Measurements from ENCODE around the gene ABCD3.
"Not testable (repeated sequence)": the region's sequence is repeated elsewhere in the genome, so short reads cannot be mapped to it uniquely, and the experiment has no call there.

The ABCD3 gene

GRCh38 chr1:94417978-94418663 lies at the start of gene ABCD3:
ABCD3 (plus strand) TSS chr1:94418389; CDS start chr1:94418479, 90 bp downstream.
- DNase-seq, result peak; percentile 96

DNA sequence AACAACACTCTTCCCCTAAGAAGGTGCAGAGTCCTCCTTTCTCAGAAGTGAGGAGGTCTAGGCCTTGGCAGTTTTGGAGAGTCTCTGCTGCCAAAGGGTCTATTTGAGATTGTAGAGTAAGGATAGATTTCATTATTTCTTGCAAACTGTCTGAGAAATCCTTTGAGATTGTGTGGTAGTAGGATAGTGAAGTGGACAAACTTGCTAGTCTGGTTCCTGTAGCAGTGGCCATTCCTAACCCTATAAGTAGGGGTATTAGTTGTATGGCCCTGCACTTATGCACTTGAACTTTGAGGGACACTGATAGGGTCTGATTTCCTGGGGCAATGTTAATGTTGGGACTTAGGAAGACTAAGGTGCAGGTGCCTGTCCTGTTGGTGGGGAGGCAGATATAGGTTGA lies 45.4 kb upstream of the ABCD3 start:
- not testable (repeated sequence) for DNase-seq

- not testable (repeated sequence) for DNase-seq
Measured at GRCh38 chr1:94373311-94373710, 44.9 kb upstream of the ABCD3 start.

DNA sequence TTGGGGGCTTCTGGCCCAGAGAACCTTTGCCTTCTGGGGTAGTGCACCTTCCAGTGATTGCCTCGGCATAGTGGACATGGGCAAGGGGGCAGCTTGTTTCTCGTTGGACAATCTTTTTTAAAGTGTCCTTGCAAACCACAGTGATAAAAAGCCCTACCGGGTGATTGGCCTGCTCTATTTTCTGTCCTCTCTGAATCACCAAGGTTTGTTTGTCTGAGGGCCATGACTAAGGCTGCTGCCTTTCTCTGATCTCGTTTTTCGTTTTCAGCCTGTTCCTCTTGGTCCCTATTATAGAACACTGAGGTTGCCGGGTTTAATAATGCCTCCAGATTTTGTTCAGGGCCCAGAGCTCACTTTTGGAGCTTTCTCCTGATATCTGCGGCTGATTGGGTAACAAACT lies 42.5 kb upstream of the ABCD3 start:
- not testable (repeated sequence) for DNase-seq

- DNase-seq, result not testable (repeated sequence)
Measured at GRCh38 chr1:94378493-94378892, 39.7 kb upstream of the ABCD3 start.

GRCh38 chr1:94379615-94380014 lies 38.6 kb upstream of the ABCD3 start:
- no peak for DNase-seq

DNA sequence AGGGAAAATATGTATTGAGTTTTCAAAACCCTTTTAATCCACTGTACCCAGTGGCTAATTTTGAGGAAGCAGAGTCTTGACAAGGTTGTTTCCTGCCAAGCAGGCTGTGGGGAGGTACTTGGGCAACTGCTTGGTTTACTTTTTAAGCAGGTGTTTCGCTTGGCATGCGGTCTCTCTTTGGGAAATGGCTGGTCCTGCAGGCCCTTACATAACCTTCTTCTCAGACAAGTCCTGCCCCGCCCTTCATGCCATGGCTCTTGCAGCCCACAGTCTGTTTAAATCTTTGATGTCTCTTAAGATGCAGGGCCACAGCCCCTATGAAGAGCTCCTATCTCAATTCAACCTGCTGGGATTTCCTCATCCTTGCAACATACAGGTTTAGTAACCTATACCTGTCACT lies 36.0 kb upstream of the ABCD3 start:
- no peak for DNase-seq

DNA sequence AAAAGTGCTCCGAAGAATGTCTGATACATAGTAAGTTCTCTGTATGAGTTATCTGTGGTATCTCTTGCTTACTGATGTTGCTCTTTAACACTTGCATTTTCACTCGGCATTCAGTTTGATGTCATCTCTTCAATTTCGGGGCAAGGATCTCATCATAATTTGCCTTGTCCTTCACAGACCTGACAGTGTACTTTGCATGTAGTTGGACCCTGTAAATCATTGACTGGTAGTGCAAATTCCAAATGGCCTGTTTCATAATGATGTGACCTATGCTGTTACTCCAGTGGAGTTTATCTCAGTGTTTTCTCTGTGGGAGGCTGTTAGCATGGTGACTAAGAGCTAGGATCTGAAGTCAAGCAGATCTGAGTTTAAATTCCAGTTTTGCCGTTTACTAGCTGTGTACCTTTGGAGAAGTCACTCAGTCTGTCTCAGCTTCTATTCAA lies 34.2 kb upstream of the ABCD3 start:
- no peak for DNase-seq

GRCh38 chr1:94384485-94385265 lies 33.5 kb upstream of the ABCD3 start:
- no peak for DNase-seq

- no peak for DNase-seq
Measured at GRCh38 chr1:94385308-94385929, 32.8 kb upstream of the ABCD3 start.

DNA sequence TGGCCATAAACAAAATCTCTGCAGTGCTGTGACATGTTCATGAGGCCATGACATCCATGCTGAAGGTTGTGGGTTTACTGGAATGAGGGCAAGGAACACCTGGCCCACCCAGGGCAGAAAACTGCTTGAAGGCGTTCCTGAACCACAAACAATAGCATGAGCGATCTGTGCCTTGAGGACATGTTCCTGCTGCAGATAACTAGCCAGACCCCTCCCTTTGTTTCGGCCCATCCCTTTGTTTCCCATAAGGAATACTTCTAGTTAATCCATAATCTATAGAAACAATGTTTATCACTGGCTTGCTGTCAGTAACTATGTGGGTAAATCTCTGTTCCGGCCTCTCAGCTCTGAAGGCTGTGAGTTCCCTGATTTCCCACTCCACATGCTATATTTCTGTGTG lies 28.9 kb upstream of the ABCD3 start:
- no peak for DNase-seq

DNA sequence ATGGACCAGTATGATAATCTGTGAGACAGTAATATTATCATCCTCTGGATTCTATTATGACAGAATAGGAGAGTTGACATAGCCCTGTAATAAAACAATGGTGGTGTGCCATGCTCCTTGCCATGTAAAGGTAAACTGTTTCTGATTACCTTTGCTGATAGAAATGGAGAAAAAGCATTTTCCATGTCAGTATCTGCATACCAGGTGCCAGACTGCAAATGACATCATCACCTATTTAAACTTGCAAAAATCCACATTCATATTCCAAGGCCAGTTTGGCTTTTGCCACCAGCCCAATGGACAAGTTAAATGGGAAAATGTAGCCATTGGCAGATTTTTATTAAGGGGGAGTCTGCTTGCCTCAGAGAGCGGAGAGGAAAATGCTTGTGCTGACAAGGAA lies 23.9 kb upstream of the ABCD3 start:
- DNase-seq, result no peak

GRCh38 chr1:94395231-94395630 lies 23.0 kb upstream of the ABCD3 start:
- DNase-seq, result no peak

GRCh38 chr1:94395748-94396309 lies 22.4 kb upstream of the ABCD3 start:
- DNase-seq, result no peak

GRCh38 chr1:94396356-94397010 lies 21.7 kb upstream of the ABCD3 start:
- peak; percentile 22 for DNase-seq

- no peak for DNase-seq
Measured at GRCh38 chr1:94398356-94398755, 19.8 kb upstream of the ABCD3 start.

GRCh38 chr1:94399453-94399852 lies 18.7 kb upstream of the ABCD3 start:
- DNase-seq, result no peak

DNA sequence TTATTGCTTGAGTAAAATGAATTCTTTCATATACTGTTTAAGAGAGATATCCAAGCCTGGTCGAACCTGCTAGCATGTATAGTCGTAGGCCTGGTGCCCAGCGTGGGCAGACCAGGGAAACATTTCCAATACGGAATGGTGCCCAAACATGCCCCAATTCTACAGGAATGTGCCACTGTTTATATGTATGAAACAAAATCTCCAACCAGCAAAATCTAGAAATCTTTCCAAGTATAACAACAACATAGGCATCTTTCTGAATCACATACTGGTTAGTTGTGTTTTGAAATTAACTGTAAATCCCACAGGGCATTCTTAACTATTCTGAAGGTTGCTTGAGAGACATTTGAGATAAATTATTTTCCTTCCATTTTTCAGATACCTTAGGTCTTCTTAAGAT lies 17.0 kb upstream of the ABCD3 start:
- DNase-seq, result no peak

GRCh38 chr1:94406446-94406845 lies 11.7 kb upstream of the ABCD3 start:
- DNase-seq, result no peak

GRCh38 chr1:94408104-94408830 lies 9.9 kb upstream of the ABCD3 start:
- DNase-seq, result no peak

DNA sequence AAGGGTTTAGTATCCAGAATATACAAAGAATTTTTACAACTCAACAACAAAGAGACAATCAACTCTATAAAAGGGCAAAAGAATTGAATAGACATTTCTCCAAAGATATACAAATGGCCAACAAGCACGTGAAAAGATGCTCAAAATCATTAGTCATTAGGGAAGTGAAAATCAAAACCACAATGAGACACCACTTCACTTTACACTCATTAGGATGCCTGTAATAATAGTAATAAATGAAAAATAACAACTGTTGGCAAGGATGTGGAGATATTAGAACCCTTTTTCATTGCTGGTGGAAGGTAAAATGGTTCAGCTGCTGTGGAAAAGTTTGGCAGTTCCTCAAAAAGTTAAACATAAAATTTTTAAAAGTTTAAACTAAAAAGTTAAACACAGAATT lies 7.0 kb upstream of the ABCD3 start:
- no peak for DNase-seq

GRCh38 chr1:94413311-94413710 lies 4.9 kb upstream of the ABCD3 start:
- no peak for DNase-seq
